Measurements from ENCODE around the gene UBAP1L.

The UBAP1L gene

DNA sequence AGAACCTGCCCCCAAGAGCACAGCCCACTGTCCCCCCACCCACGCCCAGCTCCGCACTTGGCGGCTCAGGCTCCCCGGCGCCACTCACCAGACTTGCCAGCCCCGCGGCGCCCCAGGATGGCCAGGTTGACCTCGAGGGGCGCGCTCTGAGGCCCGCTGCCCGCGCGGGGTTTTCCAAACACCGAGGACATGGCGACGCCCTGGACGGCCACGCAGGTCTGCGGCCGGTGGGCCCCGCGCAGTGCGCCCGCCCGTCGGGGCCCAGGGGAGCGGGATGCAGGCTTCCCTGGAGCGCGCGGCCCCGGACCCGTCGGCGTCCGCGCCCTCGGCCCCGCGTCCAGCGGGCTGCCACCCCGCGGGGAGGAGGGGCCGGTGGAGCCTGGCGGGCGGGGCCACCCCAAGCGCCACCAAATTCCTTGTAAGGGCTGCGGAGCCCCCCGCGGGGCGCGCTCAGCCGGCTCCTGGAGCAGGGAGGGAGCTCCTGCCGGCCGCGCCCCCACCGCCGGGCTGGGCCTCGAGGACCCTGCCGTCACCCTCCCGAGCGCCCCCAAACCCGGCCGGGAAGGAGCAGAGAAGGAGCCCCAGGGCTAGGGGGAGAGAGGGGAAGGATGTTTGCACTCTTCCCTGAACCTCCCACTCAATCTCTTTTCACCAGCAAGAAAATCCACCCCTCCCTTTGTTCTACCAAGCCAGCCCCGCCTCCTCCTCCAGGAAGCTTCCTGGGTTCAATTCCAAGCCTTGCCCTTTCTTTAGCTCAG is 47.2 kb downstream of the UBAP1L start, which contains the start of gene RASL12:
RASL12 (minus strand) TSS at position 347 of the 758 bp plus-strand sequence; CDS start at position 191, 156 bp downstream.
- DNase-seq (ENCODE audit: low read depth) = no peak
- no peak within 1 kb of the TSS for H3K4me3 ChIP-seq (ENCODE audit: low read length)
- TF ChIP-seq, protein P1, sequence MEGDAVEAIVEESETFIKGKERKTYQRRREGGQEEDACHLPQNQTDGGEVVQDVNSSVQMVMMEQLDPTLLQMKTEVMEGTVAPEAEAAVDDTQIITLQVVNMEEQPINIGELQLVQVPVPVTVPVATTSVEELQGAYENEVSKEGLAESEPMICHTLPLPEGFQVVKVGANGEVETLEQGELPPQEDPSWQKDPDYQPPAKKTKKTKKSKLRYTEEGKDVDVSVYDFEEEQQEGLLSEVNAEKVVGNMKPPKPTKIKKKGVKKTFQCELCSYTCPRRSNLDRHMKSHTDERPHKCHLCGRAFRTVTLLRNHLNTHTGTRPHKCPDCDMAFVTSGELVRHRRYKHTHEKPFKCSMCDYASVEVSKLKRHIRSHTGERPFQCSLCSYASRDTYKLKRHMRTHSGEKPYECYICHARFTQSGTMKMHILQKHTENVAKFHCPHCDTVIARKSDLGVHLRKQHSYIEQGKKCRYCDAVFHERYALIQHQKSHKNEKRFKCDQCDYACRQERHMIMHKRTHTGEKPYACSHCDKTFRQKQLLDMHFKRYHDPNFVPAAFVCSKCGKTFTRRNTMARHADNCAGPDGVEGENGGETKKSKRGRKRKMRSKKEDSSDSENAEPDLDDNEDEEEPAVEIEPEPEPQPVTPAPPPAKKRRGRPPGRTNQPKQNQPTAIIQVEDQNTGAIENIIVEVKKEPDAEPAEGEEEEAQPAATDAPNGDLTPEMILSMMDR (conservative IDR thresholded peaks at IDR 0.05; ENCODE audit: low read depth, low read length) = no peak

DNA sequence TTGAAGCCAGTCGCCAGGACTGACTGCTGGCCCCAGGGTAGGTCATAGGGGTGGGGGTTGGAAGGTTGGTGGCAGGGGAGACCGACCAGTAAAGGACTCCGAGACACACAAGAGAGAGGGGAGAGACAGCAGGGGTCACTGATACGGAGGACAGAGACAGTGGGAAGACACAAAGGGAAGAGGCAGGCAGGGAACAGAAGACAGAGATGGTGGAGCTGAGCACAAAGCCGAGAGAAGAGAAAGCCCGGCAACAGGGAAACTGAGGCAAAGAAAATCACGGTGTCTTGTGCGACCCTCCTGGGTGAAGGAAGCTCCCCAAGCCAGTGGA is 47.7 kb downstream of the UBAP1L start:
- H3K4me3 ChIP-seq (ENCODE audit: low read length) = no peak overlapping the region
- DNase-seq (ENCODE audit: low read depth) = no peak
- TF ChIP-seq, protein P1 (conservative IDR thresholded peaks at IDR 0.05; ENCODE audit: low read depth, low read length) = no peak

DNA sequence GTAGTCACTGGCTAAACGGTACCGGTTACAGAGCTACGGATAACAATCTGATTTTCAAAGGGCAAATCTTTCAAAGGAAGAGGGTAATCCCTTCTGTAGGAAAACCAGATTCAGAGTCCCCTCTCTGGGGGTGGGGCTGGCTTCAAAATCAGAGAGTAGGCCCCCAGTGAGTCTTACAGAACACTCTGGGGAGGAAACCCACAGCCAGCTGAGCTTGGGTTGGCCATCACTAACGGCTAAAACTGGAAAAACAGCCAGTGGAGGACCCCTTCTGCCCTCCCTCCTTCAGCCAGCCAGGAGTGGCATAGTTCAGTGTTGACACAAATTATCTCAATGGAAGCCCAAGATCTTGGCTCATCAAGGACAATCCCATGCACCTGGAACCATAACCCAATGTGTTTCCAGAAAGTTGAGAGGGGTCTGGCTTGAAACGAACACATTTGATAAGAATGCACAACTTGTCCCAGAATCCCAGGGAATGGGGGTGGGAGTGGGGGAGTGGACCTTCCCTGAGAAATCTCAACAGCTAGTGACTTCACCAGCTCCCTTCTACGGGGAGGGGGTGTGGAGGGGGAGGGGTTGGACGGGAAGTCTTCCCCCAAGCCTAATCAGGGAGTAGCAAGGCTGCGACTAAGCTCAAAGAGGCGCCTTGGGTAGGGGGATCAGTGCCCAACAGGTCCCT is 48.2 kb downstream of the UBAP1L start:
- no peak overlapping the region for H3K4me3 ChIP-seq (ENCODE audit: low read length)
- DNase-seq (ENCODE audit: low read depth) = no peak
- TF ChIP-seq, protein P1 (conservative IDR thresholded peaks at IDR 0.05; ENCODE audit: low read depth, low read length) = no peak

DNA sequence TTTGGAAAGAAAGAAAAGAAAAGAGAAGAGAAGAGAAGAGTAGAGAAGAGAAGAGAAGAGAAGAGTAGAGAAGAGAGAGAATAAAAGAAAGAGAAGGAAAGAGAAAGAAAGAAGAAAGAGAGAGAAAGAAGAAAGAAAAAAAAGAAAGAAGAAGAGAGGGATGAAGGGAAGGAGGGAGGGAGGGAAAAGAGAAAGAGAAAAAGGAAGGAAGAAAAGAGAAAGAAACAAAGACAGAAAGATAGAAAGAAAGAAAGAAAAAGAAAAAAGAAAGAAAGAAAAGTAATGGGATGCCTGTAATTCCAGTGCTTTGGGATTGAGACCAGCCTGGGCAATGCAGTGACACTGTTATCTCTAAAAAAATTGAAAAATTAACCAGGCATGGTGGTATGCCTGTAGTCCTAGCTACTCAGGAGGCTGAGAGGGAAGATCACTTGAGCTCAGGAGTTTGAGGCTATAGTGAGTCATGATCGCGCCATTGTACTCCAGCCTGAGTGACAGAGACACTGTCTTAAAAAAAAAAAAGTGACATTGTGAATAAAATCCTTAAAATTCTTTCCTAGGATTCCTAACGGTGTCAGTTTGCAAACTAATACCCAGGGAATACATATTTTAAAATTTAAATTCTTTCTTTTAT is 48.9 kb downstream of the UBAP1L start:
- TF ChIP-seq, protein P1 (conservative IDR thresholded peaks at IDR 0.05; ENCODE audit: low read depth, low read length) = no peak
- no peak for DNase-seq (ENCODE audit: low read depth)
- no peak overlapping the region for H3K4me3 ChIP-seq (ENCODE audit: low read length)

DNA sequence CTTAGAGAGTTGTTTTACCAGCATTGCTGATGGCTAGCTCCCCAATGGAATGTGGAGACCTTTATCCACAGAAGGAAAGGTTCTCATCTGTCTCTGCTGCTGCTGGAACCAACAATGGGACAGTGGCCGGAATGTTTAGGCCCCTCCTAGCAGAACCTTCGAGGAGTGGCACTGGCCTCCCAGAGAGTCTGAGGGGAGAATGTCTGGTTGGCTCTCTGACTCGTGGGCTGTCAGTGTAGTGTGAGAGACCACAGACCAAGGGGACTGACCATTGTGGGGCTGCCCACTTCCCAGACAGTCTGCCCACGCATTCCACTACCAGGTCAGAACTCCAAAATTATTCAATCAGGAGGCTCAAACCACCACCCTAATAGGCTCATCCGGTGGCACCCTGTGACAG is 52.3 kb downstream of the UBAP1L start:
- H3K4me3 ChIP-seq (ENCODE audit: low read length) = no peak overlapping the region
- TF ChIP-seq, protein P1 (conservative IDR thresholded peaks at IDR 0.05; ENCODE audit: low read depth, low read length) = no peak
- DNase-seq (ENCODE audit: low read depth) = no peak

DNA sequence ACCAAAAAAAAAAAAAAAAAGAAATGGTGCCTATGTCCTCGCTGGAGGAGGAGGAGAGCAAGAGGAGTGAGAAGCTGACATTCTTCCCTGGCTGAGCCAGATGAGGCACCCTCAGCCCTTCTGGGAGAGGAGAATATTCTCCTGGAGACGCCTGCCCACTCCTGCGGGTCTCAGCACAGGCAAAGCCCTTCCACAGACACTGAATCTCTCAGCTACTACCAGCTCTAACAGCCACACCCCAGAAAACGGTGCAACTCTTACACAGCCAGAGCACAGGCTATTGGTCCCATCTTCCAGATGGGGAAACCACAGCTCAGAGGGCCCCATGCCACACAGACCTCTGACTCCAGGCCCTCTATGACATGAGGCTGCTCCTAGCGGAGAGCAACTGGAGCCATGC is 52.9 kb downstream of the UBAP1L start:
- no peak for DNase-seq (ENCODE audit: low read depth)
- H3K4me3 ChIP-seq (ENCODE audit: low read length) = no peak overlapping the region
- TF ChIP-seq, protein P1 (conservative IDR thresholded peaks at IDR 0.05; ENCODE audit: low read depth, low read length) = no peak

All from retinal pigment epithelial cell (primary cell).